GM12878 (cell line): ENCODE results near the gene GPR119. TPM values are rescaled to one million over a fixed set of nuclear protein-coding genes. Genes with fewer than 3 reads are reported as not detected.

Experiments
- ATAC-seq: fragments of 200-7000 bp; cut with Tn5 transposase; 3 replicates; pipeline ENCODE4 v1.9.1; 2020; ENCODE audit warnings: mild to moderate bottlenecking, moderate library complexity
- BruUV-seq: library from RNA; stranded (reverse); fragments of 400-500 nt; replicated peaks from 2 replicates; lab custom pipeline; 2021; lab: Mats Ljungman, UMichigan
- CTCF ChIA-PET: fragments of 300-600 bp; sonication (Branson Sonifier 250); formaldehyde crosslinking; extraction: SDS; loops from one replicate; lab custom pipeline; 2021; ENCODE audit warnings: inconsistent platforms; lab: Yijun Ruan, JAX
- POLR2A ChIA-PET: fragments of 350-600 bp; formaldehyde crosslinking; extraction: SDS; loops from one replicate; lab custom pipeline; 2021; ENCODE audit warnings: inconsistent platforms; lab: Charles Lee
- RAD21 ChIA-PET: fragments of 300-600 bp; sonication (Branson Sonifier 250); formaldehyde crosslinking; loops from one replicate; lab custom pipeline; 2023; ENCODE audit warnings: antibody characterized with exemption; ENCODE audit not compliant: unreplicated experiment; lab: Charles Lee
- SMC1A ChIA-PET: fragments of 300-600 bp; sonication (Branson Sonifier 250); formaldehyde crosslinking; loops from one replicate; lab custom pipeline; 2023; ENCODE audit not compliant: unreplicated experiment, uncharacterized antibody; lab: Charles Lee
- DNase-seq: peaks from one replicate; pipeline ENCODE4 v3.0.0-alpha.2; 2011; ENCODE audit warnings: low read depth, low spot score
- FAIRE-seq: peaks from 3 replicates; lab custom pipeline; 2011; peaks lifted over from hg19 to GRCh38; lab: Jason Lieb, UNC
- H2AFZ ChIP-seq: 2 replicates; pipeline ENCODE4 v1.6.0; 2011; ENCODE audit warnings: low read depth, low read length, control low read depth; ENCODE audit not compliant: control insufficient read depth
- H3K27ac ChIP-seq: 2 replicates; pipeline ENCODE4 v1.5.1; 2011; ENCODE audit warnings: control low read depth; ENCODE audit not compliant: control insufficient read depth, insufficient read depth
- H3K27me3 ChIP-seq, 2 experiments: replicated peaks in 1 of 2; 2 replicates each; pipeline versions ENCODE4 v1.6.0 to v1.6.1; 2011; ENCODE audit warnings: low read length in 1 of 2; ENCODE audit not compliant: control insufficient read depth in 2 of 2, insufficient read depth in 2 of 2
- H3K36me3 ChIP-seq, 2 experiments: 2 replicates each; pipeline ENCODE4 v1.5.1; 2011; ENCODE audit warnings: low read length in 1 of 2; ENCODE audit not compliant: control insufficient read depth in 2 of 2, insufficient read depth in 2 of 2
- H3K4me1 ChIP-seq: 2 replicates; pipeline ENCODE4 v1.6.1; 2011; ENCODE audit warnings: mild to moderate bottlenecking, low read length, moderate library complexity, mixed read lengths; ENCODE audit not compliant: control insufficient read depth, insufficient read depth
- H3K4me2 ChIP-seq: 2 replicates; pipeline ENCODE4 v1.6.0; 2011; ENCODE audit warnings: control low read depth; ENCODE audit not compliant: control insufficient read depth, insufficient read depth
- H3K4me3 ChIP-seq: fragments of 200-600 bp; sonication (generic); 2 replicates; pipeline ENCODE4 v1.5.1; 2016
- H3K79me2 ChIP-seq: 2 replicates; pipeline ENCODE4 v1.6.0; 2011; ENCODE audit warnings: low read length; ENCODE audit not compliant: control insufficient read depth, insufficient read depth
- H3K9ac ChIP-seq: 2 replicates; pipeline ENCODE4 v1.8.0; 2011; ENCODE audit warnings: low read length, control low read depth, mixed read lengths; ENCODE audit not compliant: control insufficient read depth, insufficient read depth
- H3K9me3 ChIP-seq: replicated peaks from 3 replicates; pipeline ENCODE4 v1.5.1; 2011; ENCODE audit warnings: mild to moderate bottlenecking, low read length; ENCODE audit not compliant: control insufficient read depth, insufficient read depth
- H4K20me1 ChIP-seq: 2 replicates; pipeline ENCODE4 v1.6.0; 2011; ENCODE audit not compliant: control insufficient read depth, insufficient read depth
- ASH2L ChIP-seq: fragments of 300-600, 200-600 bp; sonication (generic); IDR thresholded peaks from 2 replicates; pipeline ENCODE4 v1.6.1; 2017; ENCODE audit warnings: low read depth, mild to moderate bottlenecking, borderline replicate concordance
- BACH1 ChIP-seq: fragments of 450-650 bp; IDR thresholded peaks from 2 replicates; pipeline ENCODE4 v1.6.1; 2017; ENCODE audit warnings: mild to moderate bottlenecking, borderline replicate concordance
- CBX5 ChIP-seq: sonication (generic); IDR thresholded peaks from 2 replicates; pipeline ENCODE4 v1.6.1; 2016; ENCODE audit warnings: low read depth, moderate library complexity, mild to moderate bottlenecking, inconsistent platforms
- CHD1 ChIP-seq: IDR thresholded peaks from 2 replicates; pipeline ENCODE4 v1.6.1; 2012; ENCODE audit warnings: low read depth, low read length, improper control_type of control experiment
- ETV6 ChIP-seq, 2 experiments: fragments of 450-650 bp in 1 of 2; IDR thresholded peaks in 1 of 2; conservative IDR thresholded peaks in 1 of 2; 2 replicates each; pipeline ENCODE4 v1.6.1; 2014; ENCODE audit warnings: antibody characterized with exemption in 1 of 2, borderline replicate concordance in 1 of 2, low read depth in 1 of 2, mild to moderate bottlenecking in 1 of 2, moderate library complexity in 1 of 2
- HCFC1 ChIP-seq: fragments of 150-350 bp; IDR thresholded peaks from 2 replicates; pipeline ENCODE4 v1.6.1; 2014; ENCODE audit warnings: low read length
- HDGF ChIP-seq: fragments of 450-650 bp; IDR thresholded peaks from 2 replicates; pipeline ENCODE4 v1.6.1; 2016; ENCODE audit warnings: antibody characterized with exemption
- IKZF1 ChIP-seq: fragments of 450-650 bp; conservative IDR thresholded peaks from 2 replicates; pipeline ENCODE4 v1.6.1; 2017; ENCODE audit warnings: antibody characterized with exemption, mild to moderate bottlenecking
- MYC ChIP-seq: IDR thresholded peaks from 2 replicates; pipeline ENCODE4 v1.6.1; 2011; ENCODE audit warnings: mild to moderate bottlenecking, low read length, moderate library complexity, inconsistent platforms; ENCODE audit not compliant: insufficient read depth, insufficient replicate concordance, insufficient read length, severe bottlenecking
- RAD51 ChIP-seq: fragments of 450-650 bp; IDR thresholded peaks from 2 replicates; pipeline ENCODE4 v1.6.1; 2016; ENCODE audit warnings: moderate library complexity, mild to moderate bottlenecking, inconsistent platforms
- SMC3 ChIP-seq: IDR thresholded peaks from 2 replicates; pipeline ENCODE4 v1.6.1; 2011; ENCODE audit warnings: low read length, improper control_type of control experiment, borderline replicate concordance
- TBL1XR1 ChIP-seq: IDR thresholded peaks from 2 replicates; pipeline ENCODE4 v1.6.1; 2012; ENCODE audit warnings: low read depth, low read length, improper control_type of control experiment
- YBX1 ChIP-seq: fragments of 450-650 bp; IDR thresholded peaks from 2 replicates; pipeline ENCODE4 v1.6.1; 2016; ENCODE audit warnings: antibody characterized with exemption
- ZNF384 ChIP-seq: IDR thresholded peaks from 2 replicates; pipeline ENCODE4 v1.6.1; 2012; ENCODE audit warnings: low read depth, mild to moderate bottlenecking, low read length, improper control_type of control experiment, borderline replicate concordance
- ZSCAN29 ChIP-seq: fragments of 450-650 bp; IDR thresholded peaks from 2 replicates; pipeline ENCODE4 v1.6.1; 2017; ENCODE audit warnings: mild to moderate bottlenecking, moderate library complexity
- WGBS: methylation state at CpG from one replicate; pipeline ENCODE4 v1.1.6; 2016; ENCODE audit warnings: low lambda C conversion rate; ENCODE audit not compliant: insufficient replicate concordance, insufficient coverage; ENCODE audit errors: missing lambda C conversion rate; 5-methylcytosine and 5-hydroxymethylcytosine counted together
- in situ Hi-C: fragments of 300-500 bp; cut with MboI; formaldehyde crosslinking; loops from 9 replicates; pipeline ENCODE4 v1.14.3; 2018; ENCODE audit warnings: mixed read lengths
- intact Hi-C: fragments of 100-400 bp; cut with micrococcal nuclease; formaldehyde crosslinking; loops from one replicate; pipeline ENCODE4 v1.14.2; 2022; ENCODE audit not compliant: unreplicated experiment
- polyA plus RNA-seq, 11 experiments: library from polyadenylated mRNA; depleted of rRNA in 4 of 11; unstranded in 6 of 11; stranded (reverse) in 5 of 11; fragments of >200 nt; fragmentation: Nextera tagmentation in 4 of 11; fragmentation: Illumina TruSeq in 1 of 11; extraction: Ambion mirVana in 4 of 11; extraction: Trizol in 1 of 11; gene quantifications; 1 replicate in 1 of 11; 2 replicates in 10 of 11; pipeline versions ENCODE4 v1.2.1 to v1.2.3, GENCODE V29; 2011 to 2016; ENCODE audit warnings: inconsistent platforms in 2 of 11, missing spikeins in 2 of 11, low read depth in 1 of 11
- total RNA-seq, 4 experiments: library from RNA; depleted of rRNA in 3 of 4; stranded (reverse); fragments of >200 nt in 3 of 4; fragmentation: Illumina TruSeq in 1 of 4; extraction: Trizol in 1 of 4; gene quantifications; 2 replicates each; pipeline versions ENCODE4 v1.2.1 to v1.2.3, GENCODE V29; 2013 to 2021

The GPR119 gene
- total and polyA plus RNA-seq, 10 of the 15 experiments (the other 5 are each of a cell fraction or from before 2014, with no cell fraction given), result not detected

DNA sequence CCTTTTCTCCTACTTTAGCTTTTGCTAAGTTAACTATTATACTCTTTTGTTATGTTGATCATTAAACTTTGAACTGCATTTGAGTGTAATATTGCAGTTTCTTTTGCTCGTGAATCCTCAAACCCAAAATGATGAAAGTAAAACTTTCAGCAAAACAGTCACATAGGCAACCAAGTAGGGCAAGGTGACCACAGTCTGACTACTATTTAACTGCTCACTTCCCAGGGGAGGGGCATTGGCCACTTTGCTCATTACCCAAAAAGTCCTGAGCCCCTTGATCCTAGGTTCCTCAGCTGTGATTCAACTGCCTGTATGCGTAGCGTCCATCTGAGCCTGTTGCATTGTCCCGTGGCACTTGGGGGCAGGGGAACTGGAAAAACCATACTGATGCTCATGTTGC, 33.3 kb upstream of the GPR119 start:
- no peaks in the 10 kb centered on the region for H3K4me1 ChIP-seq
- H4K20me1 ChIP-seq, result no peaks in the 10 kb centered on the region
- no peak overlapping the region for H3K4me2 ChIP-seq
- in situ Hi-C loops, result no loop called here
- H3K27ac ChIP-seq, result no peak overlapping the region
- intact Hi-C loops, result no loop called here
- H3K9me3 ChIP-seq, result no peaks in the 10 kb centered on the region
- H3K9ac ChIP-seq, result no peak overlapping the region
- FAIRE-seq (no peak), ATAC-seq (peak; percentile 80), DNase-seq (no peak)
- ChIA-PET SMC1A (no interaction called here), RAD21 (no interaction called here), POLR2A (no interaction called here), CTCF (no interaction called here)
- no peaks in the 10 kb centered on the region for H3K79me2 ChIP-seq
- 38% methylated on average over 4 of the region's 4 CpGs for WGBS
- TF ChIP-seq SMC3, result no peak
- TF ChIP-seq HCFC1, result no peak
- no peak for TF ChIP-seq CHD1
- no peak for TF ChIP-seq YBX1
- TF ChIP-seq MYC, result no peak
- no peak for TF ChIP-seq CBX5
- no peak for TF ChIP-seq RAD51
- TF ChIP-seq ZSCAN29, result no peak
- TF ChIP-seq ZNF384, result no peak
- TF ChIP-seq HDGF, result no peak
- no peak for TF ChIP-seq TBL1XR1
- no peak for TF ChIP-seq IKZF1
- no peak for TF ChIP-seq ETV6 (conservative IDR thresholded peaks at IDR 0.05 in 1 of 2, IDR thresholded peaks at IDR 0.05 in 1 of 2; ENCODE audit: borderline replicate concordance in 1 of 2, low read depth in 1 of 2)
- no peak for TF ChIP-seq BACH1
- no peak for TF ChIP-seq ASH2L
- H2AFZ ChIP-seq, result no peak overlapping the region
- BruUV-seq, result no TSS peak
- no peak overlapping the region for H3K4me3 ChIP-seq
- H3K27me3 ChIP-seq, result no peaks in the 10 kb centered on the region
- H3K36me3 ChIP-seq, result no peaks in the 10 kb centered on the region; a peak in 1 of 4 replicates
